ENCODE results near the gene FCHSD2.

DNA sequence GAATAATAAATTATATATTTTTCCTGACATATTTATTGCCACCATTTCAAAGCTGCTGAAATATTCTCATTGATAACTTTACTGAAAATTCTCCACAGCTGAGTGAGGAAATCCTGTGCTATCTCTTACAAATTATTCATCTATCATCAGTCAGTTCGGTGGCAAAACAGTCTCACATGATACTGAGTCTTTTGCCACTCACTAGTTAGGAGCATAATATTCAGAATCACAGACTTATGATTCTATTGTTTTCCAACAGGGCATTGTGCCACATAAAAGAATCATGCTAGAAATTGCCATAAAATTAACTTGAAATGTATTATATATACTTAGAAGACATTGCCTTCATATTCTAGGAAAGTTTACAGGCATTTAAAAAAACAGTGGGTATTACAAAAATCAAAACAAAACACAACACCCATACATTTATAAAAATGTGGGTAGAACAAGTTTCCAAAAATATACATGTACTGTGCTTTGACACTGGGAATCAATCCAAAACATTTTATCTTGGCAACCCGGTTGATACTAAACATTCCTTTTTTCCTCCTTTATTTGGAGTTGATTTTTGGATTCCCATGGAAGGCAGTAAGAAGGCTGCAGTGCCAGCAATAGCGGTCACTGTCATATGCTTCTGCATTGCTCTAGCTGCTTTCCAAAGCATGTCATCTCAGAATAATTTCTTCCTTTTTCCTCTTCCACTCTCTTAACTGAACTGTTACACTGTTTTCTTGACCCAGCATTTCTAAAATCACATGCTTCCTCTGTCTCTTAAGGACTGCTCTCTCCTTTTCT is 285.4 kb downstream of the FCHSD2 start:
- no peak for TF ChIP-seq ZNF221 (tag by site-specific recombination; IDR thresholded peaks at IDR 0.05; ENCODE audit: borderline replicate concordance)
- no peak for TF ChIP-seq ZBTB48 (tag by site-specific recombination; IDR thresholded peaks at IDR 0.05)
- TF ChIP-seq, protein P1, sequence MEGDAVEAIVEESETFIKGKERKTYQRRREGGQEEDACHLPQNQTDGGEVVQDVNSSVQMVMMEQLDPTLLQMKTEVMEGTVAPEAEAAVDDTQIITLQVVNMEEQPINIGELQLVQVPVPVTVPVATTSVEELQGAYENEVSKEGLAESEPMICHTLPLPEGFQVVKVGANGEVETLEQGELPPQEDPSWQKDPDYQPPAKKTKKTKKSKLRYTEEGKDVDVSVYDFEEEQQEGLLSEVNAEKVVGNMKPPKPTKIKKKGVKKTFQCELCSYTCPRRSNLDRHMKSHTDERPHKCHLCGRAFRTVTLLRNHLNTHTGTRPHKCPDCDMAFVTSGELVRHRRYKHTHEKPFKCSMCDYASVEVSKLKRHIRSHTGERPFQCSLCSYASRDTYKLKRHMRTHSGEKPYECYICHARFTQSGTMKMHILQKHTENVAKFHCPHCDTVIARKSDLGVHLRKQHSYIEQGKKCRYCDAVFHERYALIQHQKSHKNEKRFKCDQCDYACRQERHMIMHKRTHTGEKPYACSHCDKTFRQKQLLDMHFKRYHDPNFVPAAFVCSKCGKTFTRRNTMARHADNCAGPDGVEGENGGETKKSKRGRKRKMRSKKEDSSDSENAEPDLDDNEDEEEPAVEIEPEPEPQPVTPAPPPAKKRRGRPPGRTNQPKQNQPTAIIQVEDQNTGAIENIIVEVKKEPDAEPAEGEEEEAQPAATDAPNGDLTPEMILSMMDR (tag by site-specific recombination; IDR thresholded peaks at IDR 0.05) = no peak
- no peak for TF ChIP-seq ZNF132 (tag by site-specific recombination; IDR thresholded peaks at IDR 0.05; ENCODE audit: borderline replicate concordance)
- no peak for TF ChIP-seq ZNF624 (tag by site-specific recombination; IDR thresholded peaks at IDR 0.05)
- TF ChIP-seq ZNF777 (tag by site-specific recombination; IDR thresholded peaks at IDR 0.05; ENCODE audit: borderline replicate concordance) = no peak
- no peak for TF ChIP-seq ZNF335 (tag by site-specific recombination; conservative IDR thresholded peaks at IDR 0.05)

Measured in HEK293 (cell line).